ENCODE measurements around the gene SIN3B.

Gene SIN3B

DNA sequence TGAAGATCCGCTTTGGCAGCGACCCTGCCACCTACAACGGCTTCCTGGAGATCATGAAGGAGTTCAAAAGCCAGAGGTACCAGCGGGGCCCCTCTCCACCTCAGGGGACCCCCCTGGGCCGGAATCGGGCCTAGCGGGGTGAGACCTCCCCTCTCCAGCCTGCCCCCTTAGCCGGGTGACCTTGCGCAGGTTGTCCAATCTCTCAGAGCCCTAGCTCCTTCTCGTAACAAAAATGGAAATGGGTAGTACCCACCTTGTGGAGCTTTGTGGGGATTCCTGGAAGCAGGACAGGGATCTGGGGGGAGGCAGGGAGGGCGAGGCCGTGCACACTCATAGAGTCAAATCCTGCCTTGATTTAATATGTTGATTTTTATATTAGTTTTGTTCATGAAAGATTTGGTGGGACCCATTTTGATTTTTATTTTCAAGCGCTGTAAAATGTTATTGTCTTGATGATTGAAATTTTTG, 658 bp downstream of the SIN3B start:
- no peak for DNase-seq

DNA sequence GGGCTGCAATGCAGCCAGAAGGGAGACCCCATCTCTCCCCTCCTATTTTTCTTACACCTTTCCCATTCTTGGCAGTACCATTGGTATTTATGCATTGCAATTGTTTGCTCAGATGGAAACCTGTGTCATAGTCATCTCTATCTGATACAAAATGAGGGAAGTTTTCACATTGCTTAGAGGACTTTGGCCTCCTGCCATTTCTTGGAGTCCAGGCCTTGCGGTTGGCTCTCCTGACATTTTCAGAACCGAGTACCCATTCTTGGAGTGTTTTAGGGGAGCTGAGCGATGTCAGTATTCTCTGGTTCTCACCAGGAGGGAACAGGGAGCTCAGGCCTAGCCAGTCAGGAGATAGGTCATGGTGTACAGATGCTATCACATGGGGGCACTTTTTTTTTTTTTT, 1.5 kb downstream of the SIN3B start:
- DNase-seq, result no peak

DNA sequence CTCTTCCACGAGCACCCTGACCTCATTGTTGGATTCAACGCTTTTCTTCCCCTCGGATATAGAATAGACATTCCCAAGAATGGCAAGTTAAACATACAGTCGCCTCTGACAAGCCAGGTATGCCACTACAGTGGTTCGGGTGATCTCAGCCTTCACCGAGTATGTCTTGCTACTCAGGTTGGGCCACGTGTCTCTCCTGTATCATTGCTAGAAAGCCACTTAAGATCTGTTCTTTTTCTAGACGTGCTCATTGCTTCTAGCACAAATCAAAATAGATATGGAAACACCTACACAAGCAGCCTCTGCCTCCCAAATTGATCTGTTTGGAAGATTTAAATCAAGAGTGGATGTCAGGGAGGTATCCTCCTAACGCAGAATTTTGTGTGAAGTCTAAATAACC, 2.3 kb downstream of the SIN3B start:
- no peak for DNase-seq

DNA sequence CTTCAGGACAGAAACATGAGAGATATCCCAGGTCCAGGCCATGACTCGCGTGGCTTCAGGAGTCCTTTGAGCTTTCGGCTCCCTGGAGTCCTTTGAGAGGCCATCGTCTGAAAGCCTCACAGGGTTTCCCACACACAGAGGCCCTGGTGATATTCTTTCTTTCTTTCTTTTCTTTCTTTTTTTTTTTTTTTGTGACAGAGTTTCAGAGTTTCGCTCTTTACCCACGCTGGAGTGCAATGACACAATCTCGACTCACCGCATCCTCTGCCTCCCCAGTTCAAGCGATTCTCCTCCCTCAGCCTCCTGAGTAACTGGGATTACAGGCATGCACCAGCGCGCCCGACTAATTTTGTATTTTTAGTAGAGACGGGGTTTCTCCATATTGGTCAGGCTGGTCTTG, 5.5 kb downstream of the SIN3B start:
- no peak for DNase-seq

DNA sequence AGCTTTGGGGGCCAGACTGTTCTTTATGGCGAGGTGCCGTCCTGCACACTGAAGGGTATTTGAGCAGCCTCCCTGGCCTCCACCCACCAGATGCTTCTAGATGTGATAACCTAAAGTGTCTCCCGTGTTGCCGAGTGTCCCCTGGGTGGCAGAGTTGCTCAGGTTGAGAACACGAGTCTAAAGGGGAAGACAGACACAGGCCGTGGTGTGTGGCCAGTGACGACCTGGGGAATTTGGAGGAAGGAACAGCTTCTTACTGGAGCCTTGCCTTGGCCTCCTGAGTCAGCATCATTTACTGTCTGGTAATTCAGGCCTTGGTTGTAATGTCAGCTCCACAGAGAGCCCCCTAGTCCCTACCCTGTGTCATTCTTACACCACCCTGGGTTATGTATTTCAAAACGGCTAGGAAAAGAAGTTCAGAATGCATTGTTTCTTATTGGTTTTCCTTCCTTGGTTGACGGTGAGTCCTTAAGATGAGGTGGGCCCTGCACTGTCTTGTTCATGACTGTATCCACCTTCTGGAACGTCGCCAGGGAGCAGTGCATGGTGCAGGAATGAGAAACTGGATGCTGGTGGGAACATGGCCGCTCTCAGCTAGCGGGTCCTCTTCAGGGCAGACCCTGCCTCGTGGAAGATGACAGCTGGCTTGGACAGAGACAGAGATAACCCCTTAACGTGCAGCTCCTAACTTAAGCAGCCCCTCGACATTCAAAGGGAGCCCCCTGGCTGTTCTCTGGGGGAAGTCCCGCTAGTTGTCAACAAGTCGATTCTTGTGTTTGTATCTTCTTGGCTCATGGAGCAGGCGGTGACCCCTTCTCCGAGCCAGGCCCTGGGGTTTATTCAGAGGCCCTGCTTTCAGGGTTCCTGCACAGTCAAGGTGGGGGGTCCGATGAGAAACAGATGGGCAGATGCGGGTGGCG, 7.2 kb downstream of the SIN3B start:
- no peak for DNase-seq

DNA sequence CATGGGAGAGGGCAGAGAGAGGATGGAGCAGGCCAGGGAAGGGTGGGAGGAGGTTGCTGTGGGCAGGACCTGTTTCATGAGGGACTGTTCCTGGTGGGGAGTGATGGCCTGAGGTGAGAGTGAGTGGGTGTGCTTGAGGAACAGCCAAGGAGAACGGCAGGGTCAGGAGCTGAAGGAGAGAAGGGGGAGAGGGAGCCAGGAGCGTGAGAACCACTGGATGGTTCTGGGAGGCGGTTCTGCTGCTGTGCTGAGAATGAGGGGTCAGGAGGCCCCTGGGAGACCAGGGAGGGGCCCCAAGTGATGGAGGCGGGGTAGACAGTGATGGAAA, 7.8 kb downstream of the SIN3B start:
- DNase-seq, result no peak

DNA sequence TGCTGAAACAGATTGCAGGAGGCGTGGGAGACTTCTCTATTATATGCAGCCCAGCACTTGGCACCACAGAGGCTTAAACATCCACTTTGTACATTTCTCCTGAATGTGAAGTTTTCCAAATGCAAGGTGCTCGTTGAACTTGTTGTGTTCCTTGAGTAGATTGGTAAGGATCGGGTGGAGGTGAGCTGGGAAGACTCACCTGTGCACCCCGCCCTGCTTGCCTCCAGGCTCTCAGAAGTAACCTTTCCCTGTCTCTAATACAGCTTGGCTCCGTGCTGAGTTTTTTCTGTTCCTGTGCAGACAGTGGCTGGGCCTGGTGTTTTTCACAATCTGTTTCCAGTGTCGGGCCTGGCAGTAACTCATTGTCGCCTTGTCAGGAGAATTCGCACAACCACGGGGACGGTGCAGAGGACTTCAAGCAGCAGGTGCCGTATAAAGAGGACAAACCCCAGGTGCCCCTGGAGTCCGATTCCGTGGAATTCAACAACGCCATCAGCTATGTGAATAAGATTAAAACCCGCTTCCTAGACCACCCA, 12.3 kb downstream of the SIN3B start:
- DNase-seq, result no peak

DNA sequence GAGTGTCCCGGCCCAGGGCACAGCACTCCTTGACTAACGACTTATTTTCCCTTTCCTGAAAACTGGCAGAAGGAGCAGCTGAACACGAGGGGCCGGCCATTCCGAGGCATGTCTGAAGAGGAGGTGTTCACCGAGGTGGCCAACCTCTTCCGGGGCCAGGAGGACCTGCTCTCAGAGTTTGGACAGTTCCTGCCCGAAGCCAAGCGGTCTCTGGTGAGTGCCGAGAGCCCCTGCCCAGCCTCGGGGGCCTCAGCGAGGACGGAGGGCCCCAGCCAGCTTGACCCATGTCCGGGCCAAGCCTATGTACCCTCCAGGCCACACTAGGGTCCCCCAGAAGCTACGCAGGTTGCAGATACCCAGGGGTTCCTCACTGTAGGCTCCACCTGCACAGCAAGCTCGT, 17.7 kb downstream of the SIN3B start:
- DNase-seq, result no peak

DNA sequence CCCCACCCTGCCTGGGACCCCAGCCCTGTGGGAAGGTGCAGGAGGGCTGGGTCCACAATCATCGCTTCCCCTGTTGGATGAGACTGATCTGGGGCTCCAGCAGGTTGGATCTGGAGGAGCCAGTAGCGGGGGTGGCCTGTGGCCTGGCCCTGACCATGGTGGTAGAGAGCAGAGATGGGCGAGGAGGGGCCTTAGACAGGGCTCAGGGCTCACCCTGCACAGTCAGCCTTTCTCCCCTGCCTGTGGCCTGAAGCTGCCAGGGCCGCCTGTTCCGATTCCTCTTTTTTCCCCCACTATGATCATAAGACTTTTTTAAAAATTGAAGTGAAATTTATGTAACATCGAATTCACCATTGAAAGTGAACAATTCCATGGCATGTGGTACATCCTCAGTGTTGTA, 18.2 kb downstream of the SIN3B start:
- DNase-seq, result no peak

DNA sequence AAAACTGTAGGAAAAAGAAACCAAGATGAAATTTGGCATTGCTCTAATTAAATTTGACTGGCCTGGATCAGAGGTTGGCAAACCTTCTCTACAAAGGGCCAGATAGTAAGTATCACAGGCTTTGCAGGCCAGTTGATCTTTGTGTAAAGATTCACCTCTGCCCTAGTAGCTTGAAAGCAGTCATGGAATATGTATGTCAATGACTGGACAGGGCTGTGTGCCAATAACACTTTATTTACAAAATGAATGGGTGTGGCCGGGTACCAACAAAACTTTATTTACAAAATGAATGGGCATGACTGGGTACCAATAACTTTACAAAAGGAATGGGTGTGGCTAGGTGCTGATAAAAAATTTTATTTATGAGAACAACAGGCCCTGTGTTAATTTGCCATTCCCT, 20.0 kb downstream of the SIN3B start:
- no peak for DNase-seq

DNA sequence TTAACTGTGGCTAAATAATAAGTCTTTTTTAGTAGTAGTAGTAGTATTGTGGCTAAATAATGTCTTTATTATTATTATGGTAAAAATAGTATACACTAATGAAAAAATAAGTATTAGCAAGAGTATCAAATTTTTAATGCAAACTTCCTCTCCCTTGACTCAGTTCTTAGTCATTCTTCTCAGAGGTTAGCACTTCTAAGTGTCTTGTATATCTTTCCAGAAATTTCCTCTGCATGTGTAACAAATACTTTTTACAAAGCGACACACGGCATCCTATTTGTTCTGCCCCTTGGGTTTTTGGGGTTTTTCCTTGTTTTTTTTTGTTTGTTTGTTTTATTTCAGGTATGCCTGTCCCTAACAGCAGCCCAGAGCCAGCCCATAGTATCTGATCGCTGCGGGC, 20.9 kb downstream of the SIN3B start:
- no peak for DNase-seq

DNA sequence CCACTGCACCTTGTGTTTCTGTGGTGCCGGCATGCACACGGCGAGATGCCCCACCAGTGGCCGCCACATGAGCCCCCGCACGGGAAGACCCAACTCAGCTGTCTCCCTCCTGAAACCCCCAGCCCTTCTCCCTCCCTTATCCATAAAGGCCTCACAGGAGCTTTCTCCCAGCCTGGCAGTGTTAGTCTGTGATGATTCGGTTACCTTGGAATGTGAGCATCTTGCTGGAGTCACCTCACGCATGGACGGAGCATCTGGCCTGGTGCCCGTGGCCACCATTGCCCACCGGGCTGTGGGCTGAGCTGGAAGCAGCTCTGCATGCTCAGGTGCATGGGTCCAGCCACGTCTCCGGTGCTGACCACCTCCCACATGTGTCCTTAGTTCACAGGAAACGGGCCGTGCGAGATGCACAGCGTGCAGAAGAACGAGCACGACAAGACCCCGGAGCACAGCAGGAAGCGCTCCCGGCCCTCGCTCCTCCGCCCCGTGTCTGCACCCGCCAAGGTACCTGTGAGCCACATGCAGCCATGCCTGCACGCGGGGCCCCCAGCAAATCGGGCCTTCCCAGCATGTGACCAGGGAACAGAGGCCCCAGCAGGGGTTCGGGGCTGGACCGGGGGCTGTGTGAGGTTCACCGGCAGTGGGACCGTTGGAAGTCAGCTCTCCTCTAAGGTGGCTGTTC, 22.0 kb downstream of the SIN3B start:
- no peak for DNase-seq

DNA sequence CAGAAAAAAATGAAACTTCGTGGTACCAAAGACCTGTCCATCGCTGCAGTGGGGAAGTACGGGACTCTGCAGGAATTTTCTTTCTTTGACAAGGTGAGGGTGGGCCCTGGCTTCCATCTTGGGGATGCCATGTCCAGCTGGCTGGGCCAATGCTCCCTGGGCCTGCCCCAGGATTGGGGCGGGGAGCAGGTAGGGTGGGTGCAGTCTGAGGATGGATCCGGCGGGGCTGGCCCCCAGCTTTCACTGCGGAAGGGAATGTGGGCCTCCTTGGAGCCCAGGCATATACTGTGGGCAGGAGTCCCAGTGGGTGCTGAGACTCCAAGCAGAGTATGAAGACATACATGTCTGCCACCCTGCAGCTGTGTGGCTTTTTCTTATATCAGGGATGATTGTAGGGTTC, 23.9 kb downstream of the SIN3B start:
- DNase-seq, result no peak

DNA sequence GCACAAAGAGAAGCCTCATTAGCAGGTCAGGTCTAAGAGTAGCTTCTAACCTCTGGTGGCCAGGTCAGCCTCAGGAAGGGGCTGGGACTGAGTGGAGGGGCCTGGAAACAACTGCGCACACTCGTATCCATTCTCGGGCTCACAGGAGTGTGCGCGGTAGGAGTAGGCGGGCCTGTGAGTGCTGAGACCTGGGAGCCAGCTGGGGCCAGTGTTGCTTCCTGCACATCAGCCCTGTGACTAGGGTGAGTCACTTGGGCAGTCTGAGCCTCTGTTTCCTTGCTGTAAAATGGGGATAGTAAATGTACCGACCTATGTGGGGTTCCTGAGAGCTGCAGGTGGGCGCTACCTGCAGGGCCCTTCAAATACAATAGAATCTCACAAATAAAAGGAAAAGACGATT, 26.9 kb downstream of the SIN3B start:
- no peak for DNase-seq

DNA sequence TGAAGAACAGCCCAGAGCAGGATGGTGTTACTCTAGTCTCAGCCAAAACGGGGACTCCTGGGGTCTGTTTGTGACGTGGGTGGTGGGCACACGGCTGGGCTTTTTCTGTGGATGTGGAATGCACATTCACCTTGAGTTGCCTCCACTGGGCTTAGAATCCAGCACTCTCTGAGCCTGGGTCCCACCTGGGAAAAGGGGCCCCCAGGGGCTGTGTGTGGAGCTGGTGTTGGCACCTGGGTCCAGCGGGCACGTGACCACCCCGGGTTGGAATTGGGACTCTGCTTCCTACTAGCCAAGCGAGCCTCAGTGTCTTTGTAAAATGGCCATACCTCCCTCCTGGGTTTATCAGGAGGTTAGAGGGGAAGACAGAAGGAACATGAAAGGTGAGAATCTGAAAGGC, 30.4 kb downstream of the SIN3B start:
- no peak for DNase-seq

DNA sequence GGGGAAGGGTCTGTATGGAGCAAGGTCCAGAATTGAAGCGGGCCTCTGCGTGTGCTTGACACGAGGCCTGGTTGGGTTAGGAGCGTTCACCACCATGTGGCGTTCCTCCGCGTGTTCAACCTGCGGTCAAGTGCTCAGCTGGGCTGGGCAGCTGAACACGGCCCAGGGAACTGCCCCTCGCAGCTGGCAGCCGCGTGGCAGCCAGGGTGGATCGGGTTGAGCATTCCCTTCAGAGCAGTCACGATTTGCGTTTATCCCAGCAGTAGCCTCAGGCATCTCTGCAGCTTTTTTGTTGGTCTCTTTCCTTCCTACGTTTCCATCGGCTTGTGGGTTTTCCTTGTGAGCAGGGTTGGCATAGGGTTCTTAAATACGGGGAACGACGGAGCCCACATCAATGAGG, 30.9 kb downstream of the SIN3B start:
- no peak for DNase-seq

DNA sequence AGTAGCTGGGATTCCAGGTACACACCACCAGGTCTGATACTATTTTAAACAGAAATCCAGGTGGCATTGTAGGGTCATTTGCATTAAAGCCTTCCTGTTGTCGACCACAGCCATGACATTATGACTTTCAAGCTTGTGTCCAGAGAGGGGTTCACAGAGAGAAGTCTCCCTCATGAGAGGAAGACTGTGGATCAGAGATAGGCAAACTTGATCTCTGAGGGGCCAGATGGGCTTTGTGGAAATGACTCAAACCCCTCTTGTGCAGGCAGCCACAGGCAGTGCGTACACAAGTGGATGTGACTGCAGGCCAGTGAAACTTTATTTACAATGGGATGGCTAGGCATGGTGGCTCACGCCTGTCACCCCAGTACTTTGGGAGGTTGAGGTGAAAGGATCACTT, 31.8 kb downstream of the SIN3B start:
- no peak for DNase-seq

DNA sequence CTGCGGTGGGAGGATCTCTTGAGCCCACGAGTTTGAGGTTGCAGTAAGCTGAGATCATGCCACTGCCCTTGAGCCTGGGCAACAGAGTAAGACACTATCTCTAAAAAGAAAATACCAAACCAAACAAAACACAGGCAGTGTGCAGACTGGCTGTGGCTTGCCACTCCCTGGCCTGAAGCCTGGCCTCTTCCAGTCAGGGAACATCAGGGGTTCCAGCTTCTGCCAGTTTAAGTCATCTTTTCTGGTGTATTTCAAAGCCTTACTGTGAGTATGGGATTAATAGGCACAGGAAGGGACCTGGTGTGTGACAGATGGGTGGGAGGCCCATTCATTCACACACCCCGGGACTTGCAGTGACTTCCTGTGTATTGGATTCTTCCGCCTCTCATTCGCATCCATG, 32.6 kb downstream of the SIN3B start:
- DNase-seq, result no peak

DNA sequence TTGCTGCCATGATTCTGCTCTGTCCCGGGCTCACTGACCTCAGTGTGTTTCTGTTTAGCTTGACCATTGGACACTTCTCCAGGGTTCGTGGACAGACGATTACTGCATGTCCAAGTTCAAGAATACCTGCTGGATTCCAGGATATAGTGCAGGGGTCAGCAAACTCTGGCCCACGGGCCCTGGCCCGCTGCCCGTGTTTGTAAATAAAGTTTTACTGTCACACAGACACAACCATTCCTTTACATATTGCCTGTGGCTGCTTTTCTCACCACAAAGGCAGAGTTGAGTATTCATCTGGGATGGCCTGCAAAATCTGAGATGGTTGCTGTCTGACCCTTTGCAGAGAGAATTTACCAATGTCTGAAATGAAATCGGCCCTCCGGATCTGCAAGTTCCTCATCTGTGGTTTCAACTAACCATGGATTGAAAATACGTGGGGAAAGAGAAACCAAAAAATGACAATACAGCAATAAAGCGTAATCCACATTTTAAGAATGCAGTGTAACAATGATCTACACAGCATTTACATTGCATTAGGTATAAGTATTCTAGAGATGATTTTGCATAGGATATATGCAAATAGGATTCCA, 33.7 kb downstream of the SIN3B start:
- no peak for DNase-seq

DNA sequence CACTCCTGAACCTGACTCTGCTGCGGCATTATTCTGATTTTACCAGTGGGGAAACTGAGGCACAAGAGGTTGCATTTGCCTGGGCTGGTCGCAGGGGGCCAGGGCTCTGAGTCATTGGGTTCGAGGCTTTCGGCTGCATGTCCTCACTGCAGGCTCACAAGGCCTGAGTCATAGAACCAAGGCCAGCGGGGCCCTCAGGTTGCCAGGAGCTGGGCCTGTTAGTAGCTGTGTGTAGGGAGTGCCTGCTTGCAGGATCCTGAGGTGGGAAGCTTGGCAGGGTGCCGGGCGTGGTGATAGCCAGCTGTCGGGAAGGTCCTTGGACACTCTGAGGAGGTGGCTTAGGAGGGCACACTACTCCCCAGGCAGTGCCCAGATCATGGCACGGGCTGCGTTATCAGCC, 38.0 kb downstream of the SIN3B start:
- no peak for DNase-seq

DNA sequence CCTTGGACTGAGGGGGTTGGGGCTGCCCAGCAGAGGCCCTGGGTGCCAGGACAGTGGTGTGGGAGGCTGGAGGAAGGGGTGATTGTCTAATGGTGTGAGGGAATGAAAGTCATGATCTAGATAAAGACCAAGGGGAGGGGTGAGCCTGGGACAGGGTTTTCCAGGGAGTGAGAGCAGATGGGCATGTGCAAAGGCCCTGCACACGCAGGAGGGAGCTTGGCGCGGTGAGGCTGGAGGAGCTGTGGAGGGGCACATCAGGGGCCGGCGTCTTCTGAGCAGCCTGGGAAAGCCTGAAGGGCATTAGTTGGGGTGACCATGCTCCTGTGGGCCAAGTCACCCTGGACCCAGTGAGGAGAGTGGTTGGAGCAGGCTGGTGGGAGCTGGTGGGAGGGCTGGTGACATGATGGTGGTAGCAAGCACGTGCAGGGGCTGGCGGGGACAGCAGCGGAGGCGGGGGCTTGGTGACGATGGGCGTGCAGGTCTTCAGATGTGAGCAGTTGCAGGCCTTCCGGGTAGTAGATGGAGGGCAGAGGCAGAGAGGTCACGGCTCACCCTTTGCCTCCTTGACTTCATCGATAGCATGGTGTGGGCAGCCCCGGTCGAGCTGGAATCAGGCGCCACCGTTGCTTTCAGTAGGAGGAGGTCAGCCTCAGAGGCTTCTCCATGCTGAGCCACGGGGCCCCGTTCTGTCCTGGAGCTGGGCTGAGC, 39.4 kb downstream of the SIN3B start:
- no peak for DNase-seq

DNA sequence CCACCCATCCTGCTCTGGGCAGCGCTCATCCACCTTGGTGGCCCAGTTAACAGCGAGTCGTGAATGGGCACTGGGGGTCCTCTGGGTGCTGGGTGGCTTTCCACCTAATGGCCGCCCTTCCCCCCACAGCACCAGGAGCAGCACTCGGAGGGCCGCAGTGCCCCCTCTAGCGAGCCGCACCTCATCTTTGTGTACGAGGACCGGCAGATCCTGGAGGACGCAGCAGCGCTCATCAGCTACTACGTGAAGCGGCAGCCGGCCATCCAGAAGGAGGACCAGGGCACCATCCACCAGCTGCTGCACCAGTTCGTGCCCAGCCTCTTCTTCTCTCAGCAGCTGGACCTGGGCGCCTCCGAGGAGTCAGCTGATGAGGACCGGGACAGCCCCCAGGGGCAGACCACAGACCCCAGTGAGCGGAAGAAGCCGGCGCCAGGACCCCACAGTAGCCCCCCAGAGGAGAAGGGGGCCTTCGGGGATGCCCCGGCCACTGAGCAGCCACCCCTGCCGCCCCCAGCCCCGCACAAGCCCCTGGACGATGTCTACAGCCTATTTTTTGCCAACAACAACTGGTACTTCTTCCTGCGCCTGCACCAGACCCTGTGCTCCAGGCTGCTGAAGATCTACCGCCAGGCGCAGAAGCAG, 40.3 kb downstream of the SIN3B start:
- DNase-seq, result no peak

DNA sequence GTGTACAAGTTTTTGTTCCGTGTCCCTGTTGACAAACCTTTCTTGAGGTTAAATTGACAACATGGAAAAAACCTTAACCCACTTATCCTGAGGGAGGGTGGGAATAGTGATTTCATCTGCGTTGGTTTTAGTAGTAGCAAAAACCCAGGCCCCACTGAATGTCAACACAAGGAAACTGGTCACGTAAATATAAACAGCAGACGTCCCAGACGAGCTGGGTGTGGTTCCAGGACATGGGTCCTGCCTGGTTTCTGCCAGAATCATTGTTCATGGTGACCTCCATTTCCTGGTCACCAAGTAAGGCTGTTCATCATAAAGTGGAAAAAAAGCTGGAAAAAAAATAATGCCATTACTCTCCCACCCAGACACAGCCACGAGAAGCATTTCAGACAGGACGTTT, 42.7 kb downstream of the SIN3B start:
- DNase-seq, result no peak
